Central memory CD8-positive, alpha-beta T cell (primary cell): ENCODE measurements around the gene TRIM33.
"Not testable (repeated sequence)": the region's sequence is repeated elsewhere in the genome, so short reads cannot be mapped to it uniquely, and the experiment has no call there.

Experiments
- ATAC-seq: fragments of 150-1000 bp; cut with Tn5 transposase; replicated peaks from 2 replicates; pipeline ENCODE4 v1.10.0; 2022; ENCODE audit warnings: mild to moderate bottlenecking, moderate FRiP score, moderate number of reproducible peaks; ENCODE audit not compliant: poor library complexity, severe bottlenecking; ENCODE audit errors: extremely low read depth
- DNase-seq, 2 donors: peaks; one replicate each; pipeline ENCODE4 v3.0.0; 2021; ENCODE audit warnings: low spot score in 2 of 2
- H3K27ac Mint-ChIP-seq: one replicate; pipeline ENCODE4 v1.8.0; 2022; ENCODE audit warnings: low read depth, mild to moderate bottlenecking, moderate library complexity, mixed read lengths
- H3K27me3 Mint-ChIP-seq: one replicate; pipeline ENCODE4 v1.8.0; 2022; ENCODE audit warnings: mixed read lengths
- H3K36me3 Mint-ChIP-seq: one replicate; pipeline ENCODE4 v1.8.0; 2022; ENCODE audit warnings: mild to moderate bottlenecking, moderate library complexity, mixed read lengths; ENCODE audit not compliant: insufficient read depth
- H3K4me1 Mint-ChIP-seq: one replicate; pipeline ENCODE4 v1.8.0; 2022; ENCODE audit warnings: mixed read lengths
- H3K4me3 Mint-ChIP-seq: one replicate; pipeline ENCODE4 v1.8.0; 2022; ENCODE audit warnings: mild to moderate bottlenecking, moderate library complexity, mixed read lengths
- H3K9me3 Mint-ChIP-seq: one replicate; pipeline ENCODE4 v1.8.0; 2022; ENCODE audit warnings: mixed read lengths

Gene TRIM33

GRCh38 chr1:114379987-114380386, 131.0 kb downstream of the TRIM33 start:
- H3K27ac Mint-ChIP-seq: no peak overlapping the region
- no peak for DNase-seq
- H3K4me3 Mint-ChIP-seq: no peak overlapping the region
- peaks cover 24% of the 10 kb centered on the region for H3K9me3 Mint-ChIP-seq
- no peaks in the 10 kb centered on the region for H3K27me3 Mint-ChIP-seq
- ATAC-seq: no peak
- H3K4me1 Mint-ChIP-seq: no peaks in the 10 kb centered on the region
- H3K36me3 Mint-ChIP-seq: no peaks in the 10 kb centered on the region

DNA sequence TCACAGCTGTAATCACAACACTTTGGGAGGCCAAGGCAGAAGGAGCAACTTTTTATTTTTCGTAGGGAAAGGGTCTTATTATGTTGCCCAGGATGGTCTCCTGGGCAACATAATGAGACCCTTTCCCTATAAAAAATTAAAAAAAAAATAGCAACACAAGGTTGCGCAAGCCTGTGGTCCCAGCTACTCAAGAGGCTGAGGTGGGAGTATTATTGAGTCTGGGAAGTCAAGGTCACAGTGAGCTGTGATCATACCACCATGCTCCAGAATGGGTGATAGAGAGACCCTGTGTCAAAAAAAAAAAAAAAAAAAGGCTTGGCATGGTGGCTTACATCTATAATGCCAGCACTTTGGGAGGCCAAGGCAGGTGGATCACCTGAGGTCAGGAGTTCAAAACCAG, 131.6 kb downstream of the TRIM33 start:
- Mint-ChIP-seq H3K9me3 (peaks cover 19% of the 10 kb centered on the region), H3K27ac (no peak overlapping the region), H3K4me3 (no peak overlapping the region), H3K4me1 (no peaks in the 10 kb centered on the region), H3K27me3 (no peaks in the 10 kb centered on the region), H3K36me3 (no peaks in the 10 kb centered on the region)
- no peak for DNase-seq
- ATAC-seq: no peak

GRCh38 chr1:114377356-114377755, 133.6 kb downstream of the TRIM33 start:
- Mint-ChIP-seq H3K36me3 (no peaks in the 10 kb centered on the region), H3K9me3 (peaks cover 18% of the 10 kb centered on the region), H3K4me3 (no peak overlapping the region), H3K4me1 (no peaks in the 10 kb centered on the region), H3K27me3 (no peaks in the 10 kb centered on the region), H3K27ac (no peak overlapping the region)
- DNase-seq: no peak
- no peak for ATAC-seq

DNA sequence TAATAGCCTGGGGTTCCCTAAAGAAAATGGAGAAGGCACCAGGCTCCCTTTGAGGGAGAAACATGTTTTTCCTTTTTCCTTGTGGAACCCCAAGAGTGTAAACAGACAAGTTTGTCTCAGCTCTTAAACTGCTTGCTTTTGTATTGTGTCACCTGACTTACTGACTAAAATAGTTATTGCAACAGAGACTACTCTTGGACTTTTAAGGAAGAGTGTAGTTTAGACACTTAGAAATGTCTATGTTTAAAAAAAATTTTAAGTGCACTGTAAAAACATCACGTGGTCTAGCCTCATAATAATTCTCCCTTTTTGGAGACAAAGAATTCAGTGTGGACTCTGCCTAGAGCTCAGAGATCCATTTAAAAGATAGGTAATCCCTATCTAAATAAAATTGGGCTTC, 141.1 kb downstream of the TRIM33 start:
- no peaks in the 10 kb centered on the region for H3K4me1 Mint-ChIP-seq
- H3K4me3 Mint-ChIP-seq: no peak overlapping the region
- no peaks in the 10 kb centered on the region for H3K36me3 Mint-ChIP-seq
- no peak for DNase-seq
- H3K27ac Mint-ChIP-seq: no peak overlapping the region
- no peaks in the 10 kb centered on the region for H3K27me3 Mint-ChIP-seq
- no peak for ATAC-seq
- no peaks in the 10 kb centered on the region for H3K9me3 Mint-ChIP-seq

- not testable (repeated sequence) for H3K4me1 Mint-ChIP-seq, H3K27me3 Mint-ChIP-seq, H3K9me3 Mint-ChIP-seq, ATAC-seq, H3K36me3 Mint-ChIP-seq, H3K4me3 Mint-ChIP-seq, DNase-seq, H3K27ac Mint-ChIP-seq
Observed at GRCh38 chr1:114369266-114369919, 141.6 kb downstream of the TRIM33 start.

GRCh38 chr1:114368560-114369255, 142.3 kb downstream of the TRIM33 start:
- no peaks in the 10 kb centered on the region for H3K9me3 Mint-ChIP-seq

GRCh38 chr1:114367810-114368209, 143.2 kb downstream of the TRIM33 start:
- no peak for DNase-seq
- Mint-ChIP-seq H3K4me3 (no peak overlapping the region), H3K9me3 (no peaks in the 10 kb centered on the region), H3K4me1 (no peaks in the 10 kb centered on the region), H3K36me3 (no peaks in the 10 kb centered on the region), H3K27ac (peak overlapping the region; percentile 20), H3K27me3 (no peaks in the 10 kb centered on the region)
- no peak for ATAC-seq

More at GRCh38 chr1:114368560-114369255, 142.3 kb downstream of the TRIM33 start:
- DNase-seq (no peak), ATAC-seq (no peak)
- H3K27ac Mint-ChIP-seq: no peak overlapping the region
- H3K4me3 Mint-ChIP-seq: no peak overlapping the region
- no peaks in the 10 kb centered on the region for H3K36me3 Mint-ChIP-seq
- no peaks in the 10 kb centered on the region for H3K4me1 Mint-ChIP-seq
- no peaks in the 10 kb centered on the region for H3K27me3 Mint-ChIP-seq

GRCh38 chr1:114363230-114363629, 147.8 kb downstream of the TRIM33 start:
- not testable (repeated sequence) for H3K27me3 Mint-ChIP-seq, H3K4me1 Mint-ChIP-seq, H3K9me3 Mint-ChIP-seq, H3K36me3 Mint-ChIP-seq, H3K4me3 Mint-ChIP-seq, ATAC-seq, H3K27ac Mint-ChIP-seq, DNase-seq

DNA sequence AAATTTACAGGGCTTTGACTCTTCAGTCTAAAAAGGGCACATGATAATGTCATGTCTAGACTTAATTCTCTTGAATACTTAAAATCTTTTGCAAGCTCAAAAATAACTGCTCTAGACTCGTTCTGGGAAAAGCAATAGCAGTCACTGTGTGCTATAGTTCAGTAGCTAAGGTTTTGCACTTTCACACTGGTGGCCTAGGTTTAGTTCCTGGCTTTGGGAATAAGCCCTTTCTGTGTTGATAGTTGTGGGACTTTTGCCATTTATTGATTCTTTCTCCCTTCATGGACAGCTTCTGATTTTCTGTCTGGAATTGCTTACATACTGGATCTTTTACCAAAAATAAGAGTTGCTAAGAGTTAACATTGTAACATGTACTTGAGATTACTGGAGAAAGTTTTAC, 151.2 kb downstream of the TRIM33 start:
- ATAC-seq (no peak), DNase-seq (no peak)
- H3K9me3 Mint-ChIP-seq: no peaks in the 10 kb centered on the region
- H3K4me3 Mint-ChIP-seq: no peak overlapping the region
- no peak overlapping the region for H3K27ac Mint-ChIP-seq
- H3K4me1 Mint-ChIP-seq: no peaks in the 10 kb centered on the region
- H3K36me3 Mint-ChIP-seq: no peaks in the 10 kb centered on the region
- H3K27me3 Mint-ChIP-seq: no peaks in the 10 kb centered on the region

- Mint-ChIP-seq H3K9me3 (no peaks in the 10 kb centered on the region), H3K4me3 (no peak overlapping the region), H3K36me3 (no peaks in the 10 kb centered on the region), H3K27ac (no peak overlapping the region), H3K4me1 (no peaks in the 10 kb centered on the region), H3K27me3 (no peaks in the 10 kb centered on the region)
- no peak for DNase-seq
- ATAC-seq: no peak
Observed at GRCh38 chr1:114355240-114355639, 155.8 kb downstream of the TRIM33 start.

DNA sequence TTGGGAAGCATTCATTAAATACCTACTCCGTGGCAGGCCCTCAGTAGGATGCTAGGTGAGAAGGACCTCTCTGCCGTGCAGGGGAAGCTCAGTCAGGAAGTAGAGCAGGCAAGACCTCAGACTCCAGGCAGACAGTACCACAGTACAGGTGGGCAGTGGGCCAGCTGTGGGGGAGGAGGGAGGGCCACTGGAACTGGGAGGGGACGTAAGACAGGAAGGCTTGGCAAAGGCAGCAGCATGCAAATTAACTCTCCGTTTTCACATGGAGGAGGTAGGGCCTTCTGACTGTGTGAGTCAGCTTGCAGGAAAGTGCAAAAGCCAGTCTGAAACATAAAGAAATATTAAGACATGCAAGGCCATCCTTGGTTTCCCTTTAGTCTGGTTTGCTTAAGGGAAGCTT, 157.7 kb downstream of the TRIM33 start:
- no peak for ATAC-seq
- H3K27me3 Mint-ChIP-seq: no peaks in the 10 kb centered on the region
- no peaks in the 10 kb centered on the region for H3K36me3 Mint-ChIP-seq
- no peaks in the 10 kb centered on the region for H3K9me3 Mint-ChIP-seq
- DNase-seq: no peak
- H3K4me1 Mint-ChIP-seq: no peaks in the 10 kb centered on the region
- H3K4me3 Mint-ChIP-seq: no peak overlapping the region
- no peak overlapping the region for H3K27ac Mint-ChIP-seq

- DNase-seq (no peak), ATAC-seq (no peak)
- no peaks in the 10 kb centered on the region for H3K27me3 Mint-ChIP-seq
- H3K27ac Mint-ChIP-seq: no peak overlapping the region
- no peaks in the 10 kb centered on the region for H3K9me3 Mint-ChIP-seq
- H3K4me1 Mint-ChIP-seq: no peaks in the 10 kb centered on the region
- no peak overlapping the region for H3K4me3 Mint-ChIP-seq
- no peaks in the 10 kb centered on the region for H3K36me3 Mint-ChIP-seq
Observed at GRCh38 chr1:114352797-114353196, 158.2 kb downstream of the TRIM33 start.

GRCh38 chr1:114350731-114351445, 160.1 kb downstream of the TRIM33 start:
- DNase-seq: no peak

More at GRCh38 chr1:114350731-114351445, 160.1 kb downstream of the TRIM33 start:
- no peak for ATAC-seq
- H3K4me3 Mint-ChIP-seq: no peak overlapping the region
- H3K27me3 Mint-ChIP-seq: no peaks in the 10 kb centered on the region
- H3K27ac Mint-ChIP-seq: no peak overlapping the region
- H3K36me3 Mint-ChIP-seq: peaks cover 3% of the 10 kb centered on the region
- H3K9me3 Mint-ChIP-seq: no peaks in the 10 kb centered on the region
- H3K4me1 Mint-ChIP-seq: peaks cover 12% of the 10 kb centered on the region
